H1 (cell line): ENCODE results near the gene DUSP3. TPM values are rescaled to one million over a fixed set of nuclear protein-coding genes. Genes with fewer than 3 reads are reported as not detected.

Experiments
- CTCF ChIA-PET: fragments of 300-600 bp; sonication (Branson Sonifier 250); formaldehyde crosslinking; loops from one replicate; lab custom pipeline; 2021; ENCODE audit not compliant: partially characterized antibody; lab: Charles Lee
- POLR2A ChIA-PET: fragments of 300-600 bp; sonication (Branson Sonifier 250); formaldehyde crosslinking; loops from one replicate; lab custom pipeline; 2021; ENCODE audit warnings: inconsistent platforms; ENCODE audit not compliant: partially characterized antibody; lab: Charles Lee
- DNase-seq, 2 experiments: peaks; one replicate each; pipeline versions ENCODE4 v3.0.0 to v3.0.0-alpha.2; 2010 to 2022; ENCODE audit warnings: low spot score in 2 of 2, low read depth in 1 of 2, mixed read lengths in 1 of 2
- FAIRE-seq: peaks from 2 replicates; lab custom pipeline; 2011; peaks lifted over from hg19 to GRCh38; lab: Jason Lieb, UNC
- H2AFZ ChIP-seq: 2 replicates; pipeline ENCODE4 v1.8.1; 2012; ENCODE audit warnings: low read length, inconsistent platforms
- H2AK5ac ChIP-seq: 2 replicates; pipeline ENCODE4 v1.6.1; 2013; ENCODE audit warnings: low read depth, low read length
- H2BK120ac ChIP-seq: replicated peaks from 2 replicates; pipeline ENCODE3; 2013; ENCODE audit warnings: low read depth, low read length, inconsistent platforms
- H2BK12ac ChIP-seq: 2 replicates; pipeline ENCODE4 v1.6.1; 2013; ENCODE audit warnings: low read depth, low read length
- H2BK15ac ChIP-seq: 2 replicates; pipeline ENCODE4 v1.6.1; 2013; ENCODE audit warnings: low read length
- H2BK20ac ChIP-seq: 2 replicates; pipeline ENCODE4 v1.6.1; 2013; ENCODE audit warnings: low read length
- H2BK5ac ChIP-seq: 2 replicates; pipeline ENCODE4 v1.6.1; 2013; ENCODE audit warnings: low read depth, low read length
- H3K14ac ChIP-seq: 2 replicates; pipeline ENCODE4 v1.6.1; 2013; ENCODE audit warnings: inconsistent platforms; ENCODE audit not compliant: insufficient read length
- H3K18ac ChIP-seq: 2 replicates; pipeline ENCODE4 v1.6.1; 2013; ENCODE audit warnings: low read length; ENCODE audit errors: extremely low read depth
- H3K23ac ChIP-seq: 2 replicates; pipeline ENCODE4 v1.6.1; 2013; ENCODE audit warnings: inconsistent platforms; ENCODE audit not compliant: insufficient read length
- H3K23me2 ChIP-seq: 2 replicates; pipeline ENCODE4 v1.6.1; 2013; ENCODE audit warnings: low read depth, low read length
- H3K27ac ChIP-seq: 2 replicates; pipeline ENCODE4 v1.6.1; 2011; ENCODE audit warnings: low read depth, low read length, inconsistent platforms
- H3K27me3 ChIP-seq, 4 experiments: replicated peaks in 1 of 4; 1 replicate in 1 of 4; 2 replicates in 3 of 4; pipeline versions ENCODE4 v1.6.1 to v1.8.1; 2011 to 2013; ENCODE audit warnings: low read length in 3 of 4, mild to moderate bottlenecking in 3 of 4, inconsistent platforms in 2 of 4, mixed read lengths in 2 of 4, moderate library complexity in 1 of 4; ENCODE audit not compliant: control insufficient read depth in 3 of 4, insufficient read depth in 3 of 4; ENCODE audit errors: extremely low read depth in 1 of 4
- H3K36me3 ChIP-seq, 4 experiments: 2 replicates each; pipeline versions ENCODE4 v1.6.1 to v1.8.1; 2011 to 2013; ENCODE audit warnings: mild to moderate bottlenecking in 4 of 4, low read length in 3 of 4, moderate library complexity in 2 of 4, control low read depth in 1 of 4, inconsistent platforms in 1 of 4; ENCODE audit not compliant: insufficient read depth in 4 of 4, control insufficient read depth in 2 of 4
- H3K4ac ChIP-seq: replicated peaks from 2 replicates; pipeline ENCODE3; 2013; ENCODE audit warnings: low read length, low read depth, mixed read lengths, inconsistent platforms; ENCODE audit not compliant: insufficient read length
- H3K4me1 ChIP-seq, 4 experiments: replicated peaks in 1 of 4; 1 replicate in 1 of 4; 2 replicates in 3 of 4; pipeline versions ENCODE4 v1.6.1 to v1.8.1; 2011 to 2013; ENCODE audit warnings: low read length in 3 of 4, inconsistent platforms in 2 of 4, mixed read lengths in 1 of 4; ENCODE audit not compliant: insufficient read depth in 4 of 4, control insufficient read depth in 3 of 4
- H3K4me2 ChIP-seq, 2 experiments: 2 replicates each; pipeline versions ENCODE4 v1.6.1 to v1.8.1; 2011 to 2013; ENCODE audit warnings: low read depth in 2 of 2, low read length in 2 of 2, control low read depth in 1 of 2, inconsistent platforms in 1 of 2, mild to moderate bottlenecking in 1 of 2; ENCODE audit not compliant: insufficient read depth in 1 of 2
- H3K4me3 ChIP-seq, 4 experiments: fragments of 200-600, 300-600 bp in 1 of 4; sonication (generic), shearing (Covaris generic), sonication (Bioruptor Twin) in 1 of 4; 2 replicates each; pipeline versions ENCODE4 v1.5.1 to v1.8.1; 2011 to 2016; ENCODE audit warnings: low read length in 4 of 4, low read depth in 3 of 4, control low read depth in 2 of 4, inconsistent platforms in 2 of 4, mild to moderate bottlenecking in 2 of 4, mixed read lengths in 1 of 4, moderate library complexity in 1 of 4; ENCODE audit not compliant: insufficient read depth in 2 of 4; ENCODE audit errors: extremely low read depth in 1 of 4
- H3K56ac ChIP-seq: replicated peaks from 2 replicates; pipeline ENCODE3; 2013; ENCODE audit warnings: low read depth, mild to moderate bottlenecking, mixed read lengths, low read length, inconsistent platforms; ENCODE audit not compliant: insufficient read length
- H3K79me1 ChIP-seq: 2 replicates; pipeline ENCODE4 v1.6.1; 2013; ENCODE audit warnings: low read depth, low read length, control low read depth
- H3K79me2 ChIP-seq, 2 experiments: 2 replicates each; pipeline versions ENCODE4 v1.6.1 to v1.8.1; 2012 to 2013; ENCODE audit warnings: low read length in 2 of 2, mild to moderate bottlenecking in 2 of 2, inconsistent platforms in 1 of 2; ENCODE audit not compliant: insufficient read depth in 2 of 2, control insufficient read depth in 1 of 2
- H3K9ac ChIP-seq, 4 experiments: replicated peaks in 1 of 4; 1 replicate in 1 of 4; 2 replicates in 3 of 4; pipeline versions ENCODE4 v1.6.1 to v1.8.1; 2011 to 2013; ENCODE audit warnings: low read depth in 3 of 4, low read length in 3 of 4, control low read depth in 2 of 4, mild to moderate bottlenecking in 2 of 4, moderate library complexity in 2 of 4, inconsistent platforms in 1 of 4; ENCODE audit errors: extremely low read depth in 1 of 4
- H3K9me3 ChIP-seq, 2 experiments: 2 replicates each; pipeline versions ENCODE4 v1.6.1 to v1.8.1; 2012 to 2013; ENCODE audit warnings: mild to moderate bottlenecking in 2 of 2, moderate library complexity in 2 of 2, control low read depth in 1 of 2, inconsistent platforms in 1 of 2, low read depth in 1 of 2, low read length in 1 of 2, mixed read lengths in 1 of 2; ENCODE audit not compliant: insufficient read depth in 2 of 2
- H4K20me1 ChIP-seq, 2 experiments: replicated peaks in 1 of 2; 2 replicates each; pipeline versions ENCODE3 to v1.8.1; 2011 to 2013; ENCODE audit warnings: inconsistent platforms in 2 of 2, low read length in 2 of 2, mild to moderate bottlenecking in 1 of 2; ENCODE audit not compliant: insufficient read depth in 2 of 2, control insufficient read depth in 1 of 2
- H4K5ac ChIP-seq: 2 replicates; pipeline ENCODE4 v1.6.1; 2013; ENCODE audit warnings: low read length, low read depth, mixed read lengths, inconsistent platforms; ENCODE audit not compliant: insufficient read length
- H4K8ac ChIP-seq: 2 replicates; pipeline ENCODE4 v1.8.0; 2013; ENCODE audit warnings: mild to moderate bottlenecking, moderate library complexity, low read length, inconsistent platforms; ENCODE audit not compliant: insufficient read depth; ENCODE audit errors: extremely low read depth
- H4K91ac ChIP-seq: replicated peaks from 2 replicates; pipeline ENCODE3; 2013; ENCODE audit warnings: low read length, mixed read lengths, inconsistent platforms; ENCODE audit not compliant: insufficient read length
- CREB1 ChIP-seq: IDR thresholded peaks from 2 replicates; pipeline ENCODE4 v1.6.1; 2012; ENCODE audit warnings: inconsistent platforms
- FOSL1 ChIP-seq: IDR thresholded peaks from 2 replicates; pipeline ENCODE4 v1.6.1; 2011; ENCODE audit warnings: mild to moderate bottlenecking, low read depth, low read length, moderate library complexity; ENCODE audit not compliant: insufficient read depth
- HDAC2 ChIP-seq, 2 experiments: fragments of 300-600 bp in 1 of 2; sonication (generic) in 1 of 2; IDR thresholded peaks; 2 replicates each; pipeline ENCODE4 v1.6.1; 2011 to 2012; ENCODE audit warnings: low read depth in 2 of 2, low read length in 2 of 2, mild to moderate bottlenecking in 2 of 2, moderate library complexity in 2 of 2, borderline replicate concordance in 1 of 2, inconsistent platforms in 1 of 2
- KDM1A ChIP-seq: fragments of 200-600, 300-600 bp; sonication (generic); IDR thresholded peaks from 2 replicates; pipeline ENCODE4 v1.7.1; 2016; ENCODE audit warnings: mild to moderate bottlenecking, low read length, borderline replicate concordance
- NANOG ChIP-seq: IDR thresholded peaks from 2 replicates; pipeline ENCODE4 v1.6.1; 2011; ENCODE audit warnings: low read length, low read depth, mild to moderate bottlenecking, inconsistent platforms; ENCODE audit not compliant: insufficient read depth, poor library complexity, severe bottlenecking
- RAD21 ChIP-seq, 2 experiments: IDR thresholded peaks in 1 of 2; conservative IDR thresholded peaks in 1 of 2; 2 replicates each; pipeline ENCODE4 v1.6.1; 2011; ENCODE audit warnings: low read depth in 2 of 2, low read length in 2 of 2, improper control_type of control experiment in 1 of 2, inconsistent platforms in 1 of 2, mild to moderate bottlenecking in 1 of 2, moderate library complexity in 1 of 2
- RFX5 ChIP-seq: IDR thresholded peaks from 2 replicates; pipeline ENCODE4 v1.6.1; 2011; ENCODE audit warnings: low read depth, low read length, improper control_type of control experiment, borderline replicate concordance
- TCF12 ChIP-seq: IDR thresholded peaks from 2 replicates; pipeline ENCODE4 v1.6.1; 2011; ENCODE audit warnings: low read depth, mild to moderate bottlenecking, low read length
- WGBS, 2 experiments: shearing (Covaris generic) in 1 of 2; methylation state at CpG; one replicate each; pipeline versions ENCODE4 v1.1.6 to v1.1.7; 2013 to 2015; ENCODE audit warnings: low lambda C conversion rate in 2 of 2, mixed read lengths in 2 of 2, inconsistent platforms in 1 of 2, low coverage in 1 of 2, missing lambda C conversion rate in 1 of 2; ENCODE audit not compliant: insufficient replicate concordance in 2 of 2, insufficient coverage in 1 of 2, insufficient read length in 1 of 2; ENCODE audit errors: extremely low coverage in 1 of 2, missing lambda C conversion rate in 1 of 2; 5-methylcytosine and 5-hydroxymethylcytosine counted together
- polyA plus RNA-seq, 7 experiments: library from polyadenylated mRNA; depleted of rRNA in 3 of 7; stranded (reverse) in 5 of 7; unstranded in 2 of 7; fragments of >200 nt in 5 of 7; fragments of 200-250 nt in 2 of 7; gene quantifications; 1 replicate in 5 of 7; 2 replicates in 1 of 7; 4 replicates in 1 of 7; pipeline versions ENCODE4 v1.2.1 to v1.2.3, GENCODE V29; 2011 to 2013; ENCODE audit warnings: missing spikeins in 2 of 7, mixed read lengths in 2 of 7
- total RNA-seq: library from RNA; stranded (reverse); fragmentation: NEBNext Ultra II Directional; extraction: Animal tissue kit (Norgen Biotek cat#: 25700); gene quantifications from 2 replicates; pipeline ENCODE4 v1.2.1, GENCODE V29; 2021
- TF ChIP-seq, protein P1 (sequence below): IDR thresholded peaks from 2 replicates; pipeline ENCODE4 v1.6.1; 2012; ENCODE audit warnings: inconsistent platforms

Gene DUSP3
- total and polyA plus RNA-seq, 2 of the 8 experiments (the other 6 are each of a cell fraction or from before 2014, with no cell fraction given): 15.1 to 21.2 TPM

GRCh38 chr17:43722269-43722619 lies 56.5 kb downstream of the DUSP3 start:
- no peak overlapping the region for H4K8ac ChIP-seq

More at GRCh38 chr17:43722269-43722619, 56.5 kb downstream of the DUSP3 start:
- WGBS, 2 experiments: 74% methylated on average over 3 of the region's 3 CpGs; no CpG with 5 or more reads in 1 of the 2 experiments
- Histone ChIP-seq H3K9me3 (no peaks in the 10 kb centered on the region), H3K14ac (no peak overlapping the region), H3K4me2 (no peak overlapping the region), H3K79me2 (no peaks in the 10 kb centered on the region), H3K18ac (no peak overlapping the region), H3K36me3 (no peaks in the 10 kb centered on the region), H2BK20ac (no peak overlapping the region), H3K4me3 (no peak overlapping the region), H3K27me3 (no peaks in the 10 kb centered on the region), H3K9ac (no peak overlapping the region), H2BK120ac (no peak overlapping the region), H3K27ac (no peak overlapping the region), H3K56ac (no peak overlapping the region), H3K23ac (no peak overlapping the region), H2BK12ac (peak overlapping the region; percentile 41; the same call in 1 of the 2 replicates), H4K91ac (no peak overlapping the region), H2BK5ac (no peak overlapping the region), H2BK15ac (no peak overlapping the region), H3K79me1 (no peaks in the 10 kb centered on the region), H4K20me1 (no peaks in the 10 kb centered on the region), H3K4ac (no peak overlapping the region), H2AFZ (no peak overlapping the region), H3K4me1 (peaks cover 0 to 3% (median 1%) of the 10 kb centered on the region in 4 experiments; a peak in 3 of 7 replicates), H4K5ac (no peak overlapping the region), H2AK5ac (no peak overlapping the region), H3K23me2 (peaks cover 5% of the 10 kb centered on the region; the same call in 1 of the 2 replicates)
- CTCF ChIA-PET: interaction anchor here (0.8 to 4.3 kb wide), 6 partner anchors 10 to 159 kb away, joined by 3 to 32 read pairs (median 4); partner anchors contain the start of gene SOST
- POLR2A ChIA-PET: interaction anchor here (1.2 to 2.0 kb wide), 3 partner anchors 9 to 38 kb away, joined by 3 to 7 read pairs (median 5); no protein-coding TSS in a partner anchor
- FAIRE-seq (no peak), DNase-seq (no peak)
- TF ChIP-seq RFX5 (no peak), NANOG (no peak), HDAC2 (IDR thresholded peaks at IDR 0.05; ENCODE audit: borderline replicate concordance in 1 of 2, low read depth in 2 of 2, low read length in 2 of 2) (0 out of 4 replicates have a peak, but pooled peaks of 1 of the 2 experiments have one; percentile 72), CREB1 (no peak), TCF12 (no peak), KDM1A (peak; percentile 76; the same call in 1 of the 2 replicates), FOSL1 (no peak), RAD21 (IDR thresholded peaks at IDR 0.05 in 1 of 2, conservative IDR thresholded peaks at IDR 0.05 in 1 of 2; ENCODE audit: low read depth in 2 of 2, low read length in 2 of 2) (no peak)
- TF ChIP-seq, protein P1, sequence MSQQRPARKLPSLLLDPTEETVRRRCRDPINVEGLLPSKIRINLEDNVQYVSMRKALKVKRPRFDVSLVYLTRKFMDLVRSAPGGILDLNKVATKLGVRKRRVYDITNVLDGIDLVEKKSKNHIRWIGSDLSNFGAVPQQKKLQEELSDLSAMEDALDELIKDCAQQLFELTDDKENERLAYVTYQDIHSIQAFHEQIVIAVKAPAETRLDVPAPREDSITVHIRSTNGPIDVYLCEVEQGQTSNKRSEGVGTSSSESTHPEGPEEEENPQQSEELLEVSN: no peak
